ENCODE results near the gene RPL22.

DNA sequence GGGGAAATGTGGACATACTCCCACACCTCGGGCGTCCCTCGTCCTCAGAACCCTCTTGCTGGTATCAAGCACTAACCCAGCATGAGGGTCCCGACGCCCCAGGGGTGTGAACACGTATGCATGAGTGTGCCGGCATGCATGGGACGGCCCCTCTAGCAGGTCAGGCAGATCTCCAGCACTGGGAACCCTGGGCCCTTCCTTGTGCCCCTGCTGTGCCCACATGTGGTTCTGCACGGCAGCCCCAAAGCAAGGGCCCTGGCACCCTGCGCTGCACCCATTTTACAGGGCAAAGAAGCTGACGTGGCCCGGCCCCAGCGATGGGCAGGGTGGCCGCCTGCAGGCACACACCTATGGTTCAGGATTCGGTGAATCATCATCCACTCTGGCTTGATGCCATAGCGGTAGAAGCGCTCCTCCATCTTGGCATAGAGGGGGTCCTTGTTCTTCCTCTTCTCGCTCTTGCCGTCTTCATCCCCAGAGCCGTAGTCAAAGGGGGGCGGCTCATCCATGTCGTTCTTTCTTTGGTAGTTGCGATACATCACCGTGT, 53.5 kb downstream of the RPL22 start:
- TF ChIP-seq, protein P1, sequence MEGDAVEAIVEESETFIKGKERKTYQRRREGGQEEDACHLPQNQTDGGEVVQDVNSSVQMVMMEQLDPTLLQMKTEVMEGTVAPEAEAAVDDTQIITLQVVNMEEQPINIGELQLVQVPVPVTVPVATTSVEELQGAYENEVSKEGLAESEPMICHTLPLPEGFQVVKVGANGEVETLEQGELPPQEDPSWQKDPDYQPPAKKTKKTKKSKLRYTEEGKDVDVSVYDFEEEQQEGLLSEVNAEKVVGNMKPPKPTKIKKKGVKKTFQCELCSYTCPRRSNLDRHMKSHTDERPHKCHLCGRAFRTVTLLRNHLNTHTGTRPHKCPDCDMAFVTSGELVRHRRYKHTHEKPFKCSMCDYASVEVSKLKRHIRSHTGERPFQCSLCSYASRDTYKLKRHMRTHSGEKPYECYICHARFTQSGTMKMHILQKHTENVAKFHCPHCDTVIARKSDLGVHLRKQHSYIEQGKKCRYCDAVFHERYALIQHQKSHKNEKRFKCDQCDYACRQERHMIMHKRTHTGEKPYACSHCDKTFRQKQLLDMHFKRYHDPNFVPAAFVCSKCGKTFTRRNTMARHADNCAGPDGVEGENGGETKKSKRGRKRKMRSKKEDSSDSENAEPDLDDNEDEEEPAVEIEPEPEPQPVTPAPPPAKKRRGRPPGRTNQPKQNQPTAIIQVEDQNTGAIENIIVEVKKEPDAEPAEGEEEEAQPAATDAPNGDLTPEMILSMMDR (optimal IDR thresholded peaks at IDR 0.05 in 1 of 3, IDR thresholded peaks at IDR 0.05 in 1 of 3, conservative IDR thresholded peaks at IDR 0.05 in 1 of 3; ENCODE audit: extremely low read depth in 1 of 3, insufficient read depth in 2 of 3, low read length in 3 of 3), result no peak
- TF ChIP-seq EZH2 (IDR thresholded peaks at IDR 0.05; ENCODE audit: low read length), result no peak

Data from keratinocyte (primary cell).